HEK293 (cell line): ENCODE measurements around the gene GCC2.
A peak's percentile ranks its signal among the peaks of the same experiment; 100 is the strongest.

Experiments used
- CTCF ChIA-PET: fragments of 350-600 bp; formaldehyde crosslinking; extraction: SDS; loops from one replicate; lab custom pipeline; 2021; ENCODE audit warnings: antibody characterized with exemption; lab: Yijun Ruan, JAX
- POLR2A ChIA-PET: fragments of 300-600 bp; formaldehyde crosslinking; extraction: SDS; loops from one replicate; lab custom pipeline; 2020; ENCODE audit warnings: antibody characterized with exemption, inconsistent platforms; lab: Yijun Ruan, JAX
- H3K27ac ChIP-seq: fragments of 200-500 bp; sonication (Bioruptor generic); 2 replicates; pipeline ENCODE4 v1.5.1; 2014; ENCODE audit warnings: low read depth, low read length, control low read depth, inconsistent platforms; ENCODE audit errors: extremely low read depth
- H3K36me3 ChIP-seq, 2 experiments: fragments of 200-500 bp in 1 of 2; sonication (Bioruptor generic) in 1 of 2; 1 replicate in 1 of 2; 2 replicates in 1 of 2; pipeline ENCODE4 v1.5.1; 2014 to 2017; ENCODE audit warnings: inconsistent platforms in 2 of 2, low read length in 2 of 2; ENCODE audit not compliant: control insufficient read depth in 2 of 2, insufficient read depth in 1 of 2
- H3K4me1 ChIP-seq: fragments of 200-500 bp; sonication (Bioruptor generic); 2 replicates; pipeline ENCODE4 v1.5.1; 2014; ENCODE audit warnings: mild to moderate bottlenecking, low read length, inconsistent platforms; ENCODE audit not compliant: control insufficient read depth, insufficient read depth
- H3K4me3 ChIP-seq: 2 replicates; pipeline ENCODE4 v1.5.1; 2011; ENCODE audit warnings: low read depth, mild to moderate bottlenecking, control low read depth, low read length, moderate library complexity
- H3K9me3 ChIP-seq: fragments of 200-500 bp; sonication (Bioruptor generic); 2 replicates; pipeline ENCODE4 v1.5.1; 2014; ENCODE audit warnings: low read depth, low read length, inconsistent platforms; ENCODE audit not compliant: control insufficient read depth, insufficient read depth
- BCL11A ChIP-seq: fragments of 450-650 bp; formaldehyde crosslinking; IDR thresholded peaks from 2 replicates; pipeline ENCODE4 v1.5.1; 2016; ENCODE audit warnings: low read depth, missing biosample characterization, missing genetic modification characterization
- BCL11B ChIP-seq: fragments of 450-650 bp; formaldehyde crosslinking; IDR thresholded peaks from 2 replicates; pipeline ENCODE4 v1.5.1; 2016; ENCODE audit warnings: low read depth, missing biosample characterization, missing genetic modification characterization
- GLIS1 ChIP-seq: fragments of 450-650 bp; formaldehyde crosslinking; IDR thresholded peaks from 2 replicates; pipeline ENCODE4 v1.5.1; 2016; ENCODE audit warnings: missing biosample characterization, missing genetic modification characterization
- KLF9 ChIP-seq: fragments of 450-650 bp; formaldehyde crosslinking; IDR thresholded peaks from 2 replicates; pipeline ENCODE4 v1.5.1; 2016; ENCODE audit warnings: missing biosample characterization, missing genetic modification characterization, low read depth
- OSR2 ChIP-seq: fragments of 450-650 bp; formaldehyde crosslinking; IDR thresholded peaks from 2 replicates; pipeline ENCODE4 v1.5.1; 2016; ENCODE audit warnings: missing biosample characterization, missing genetic modification characterization
- SALL2 ChIP-seq: fragments of 450-650 bp; formaldehyde crosslinking; IDR thresholded peaks from 2 replicates; pipeline ENCODE4 v1.5.0; 2017; ENCODE audit warnings: missing biosample characterization, mild to moderate bottlenecking, missing genetic modification characterization, borderline replicate concordance
- SCRT2 ChIP-seq: fragments of 450-650 bp; formaldehyde crosslinking; IDR thresholded peaks from 2 replicates; pipeline ENCODE4 v1.5.1; 2016; ENCODE audit warnings: missing biosample characterization, missing genetic modification characterization
- SP7 ChIP-seq: fragments of 450-650 bp; formaldehyde crosslinking; IDR thresholded peaks from 2 replicates; pipeline ENCODE4 v1.5.1; 2016; ENCODE audit warnings: missing biosample characterization, missing genetic modification characterization
- TRIM28 ChIP-seq: IDR thresholded peaks from 2 replicates; pipeline ENCODE4 v1.6.1; 2011; ENCODE audit warnings: low read length, control low read depth, borderline replicate concordance
- ZBTB48 ChIP-seq: fragments of 450-650 bp; formaldehyde crosslinking; IDR thresholded peaks from 2 replicates; pipeline ENCODE4 v1.5.1; 2016; ENCODE audit warnings: missing biosample characterization, missing genetic modification characterization
- ZNF133 ChIP-seq: fragments of 450-650 bp; formaldehyde crosslinking; IDR thresholded peaks from 2 replicates; pipeline ENCODE4 v1.5.1; 2016; ENCODE audit warnings: missing biosample characterization, missing genetic modification characterization
- ZNF146 ChIP-seq: fragments of 450-650 bp; formaldehyde crosslinking; IDR thresholded peaks from 2 replicates; pipeline ENCODE4 v1.5.1; 2016; ENCODE audit warnings: missing biosample characterization, missing genetic modification characterization
- ZNF169 ChIP-seq: fragments of 450-650 bp; formaldehyde crosslinking; IDR thresholded peaks from 2 replicates; pipeline ENCODE4 v1.5.1; 2016; ENCODE audit warnings: missing biosample characterization, missing genetic modification characterization
- ZNF248 ChIP-seq: fragments of 450-650 bp; formaldehyde crosslinking; IDR thresholded peaks from 2 replicates; pipeline ENCODE4 v1.5.1; 2017; ENCODE audit warnings: missing biosample characterization, missing genetic modification characterization
- ZNF311 ChIP-seq: fragments of 450-650 bp; formaldehyde crosslinking; IDR thresholded peaks from 2 replicates; pipeline ENCODE4 v1.5.1; 2017; ENCODE audit warnings: missing biosample characterization, missing genetic modification characterization, borderline replicate concordance
- ZNF335 ChIP-seq: fragments of 450-650 bp; formaldehyde crosslinking; conservative IDR thresholded peaks from 2 replicates; pipeline ENCODE4 v1.5.1; 2016; ENCODE audit warnings: missing biosample characterization, missing genetic modification characterization
- ZNF37A ChIP-seq: fragments of 450-650 bp; IDR thresholded peaks from 2 replicates; pipeline ENCODE4 v1.5.1; 2018; ENCODE audit warnings: missing biosample characterization, missing genetic modification characterization
- ZNF623 ChIP-seq: fragments of 450-650 bp; formaldehyde crosslinking; IDR thresholded peaks from 2 replicates; pipeline ENCODE4 v1.5.1; 2016; ENCODE audit warnings: missing biosample characterization, missing genetic modification characterization
- ZNF664 ChIP-seq: fragments of 450-650 bp; formaldehyde crosslinking; IDR thresholded peaks from 2 replicates; pipeline ENCODE4 v1.5.1; 2016; ENCODE audit warnings: missing biosample characterization, missing genetic modification characterization
- ZNF670 ChIP-seq: fragments of 450-650 bp; formaldehyde crosslinking; IDR thresholded peaks from 2 replicates; pipeline ENCODE4 v1.5.1; 2016; ENCODE audit warnings: missing biosample characterization, missing genetic modification characterization, low read depth
- ZNF701 ChIP-seq: fragments of 450-650 bp; formaldehyde crosslinking; IDR thresholded peaks from 2 replicates; pipeline ENCODE4 v1.5.1; 2016; ENCODE audit warnings: missing biosample characterization, missing genetic modification characterization
- ZNF76 ChIP-seq: fragments of 450-650 bp; formaldehyde crosslinking; IDR thresholded peaks from 2 replicates; pipeline ENCODE4; 2016; ENCODE audit warnings: low read depth, missing biosample characterization, missing genetic modification characterization, borderline replicate concordance
- ZNF785 ChIP-seq: fragments of 450-650 bp; formaldehyde crosslinking; IDR thresholded peaks from 2 replicates; pipeline ENCODE4 v1.5.1; 2016; ENCODE audit warnings: missing biosample characterization, missing genetic modification characterization

Gene GCC2

GRCh38 chr2:108534584-108535356 is 85.8 kb downstream of the GCC2 start:
- POLR2A ChIA-PET, result interaction anchor here (1.0 to 3.1 kb wide), 7 partner anchors 8 to 86 kb away, joined by 3 to 13 read pairs (median 4); partner anchors contain the start of gene GCC2
- no peaks in the 10 kb centered on the region for H3K9me3 ChIP-seq
- peaks cover 17% of the 10 kb centered on the region for H3K4me1 ChIP-seq
- H3K36me3 ChIP-seq, result no peaks in the 10 kb centered on the region
- CTCF ChIA-PET, result interaction anchor here (0.5 to 1.1 kb wide), 5 partner anchors 34 to 1647 kb away, joined by 3 read pairs; no protein-coding TSS in a partner anchor
- peak overlapping the region; percentile 91 for H3K27ac ChIP-seq
- peak overlapping the region; percentile 69 for H3K4me3 ChIP-seq
- TF ChIP-seq ZNF169 (tag by site-specific recombination) (no peak), ZNF785 (tag by site-specific recombination) (no peak), ZNF311 (no peak), ZNF623 (tag by site-specific recombination) (no peak), ZNF335 (tag by site-specific recombination) (peak; percentile 74), KLF9 (tag by site-specific recombination) (no peak), ZNF670 (tag by site-specific recombination) (no peak), SP7 (tag by site-specific recombination) (peak; percentile 44; the same call in 1 of the 2 replicates), ZNF701 (tag by site-specific recombination) (no peak), BCL11B (no peak), ZNF37A (tag by site-specific recombination) (no peak), ZBTB48 (no peak), ZNF248 (tag by site-specific recombination) (no peak)

- H3K4me3 ChIP-seq, result peak overlapping the region; percentile 69
- CTCF ChIA-PET, result interaction anchor here (0.7 to 1.1 kb wide), 3 partner anchors 33 to 78 kb away, joined by 3 read pairs; no protein-coding TSS in a partner anchor
- TF ChIP-seq ZBTB48, result no peak
- no peak for TF ChIP-seq SCRT2 (tag by site-specific recombination)
- no peak for TF ChIP-seq ZNF76 (tag by site-specific recombination)
- TF ChIP-seq SALL2 (tag by site-specific recombination), result no peak
- no peak for TF ChIP-seq BCL11A (tag by site-specific recombination)
- 0 out of 2 replicates have a peak, but pooled peaks have one; percentile 19 for TF ChIP-seq TRIM28
- TF ChIP-seq ZNF664 (tag by site-specific recombination), result no peak
- TF ChIP-seq, all 188 proteins: peak for 1
- POLR2A ChIA-PET, result interaction anchor here (1.0 to 3.1 kb wide), 5 partner anchors 8 to 87 kb away, joined by 3 to 13 read pairs (median 3); no protein-coding TSS in a partner anchor
- Histone ChIP-seq H3K27ac (no peak overlapping the region), H3K9me3 (no peaks in the 10 kb centered on the region), H3K36me3 (no peaks in the 10 kb centered on the region), H3K4me1 (peaks cover 17% of the 10 kb centered on the region)
Measured at GRCh38 chr2:108535357-108535631, 86.3 kb downstream of the GCC2 start.

GRCh38 chr2:108536133-108536780 is 87.3 kb downstream of the GCC2 start:
- H3K4me3 ChIP-seq, result peak overlapping the region; percentile 69
- H3K27ac ChIP-seq, result no peak overlapping the region
- H3K9me3 ChIP-seq, result no peaks in the 10 kb centered on the region
- CTCF ChIA-PET, result no interaction called here
- POLR2A ChIA-PET, result interaction anchor here (1.0 to 1.4 kb wide), 2 partner anchors 9 to 48 kb away, joined by 3 to 6 read pairs; no protein-coding TSS in a partner anchor
- peaks cover 20% of the 10 kb centered on the region for H3K4me1 ChIP-seq
- 0 out of 2 replicates have a peak, but pooled peaks have one; percentile 33 for TF ChIP-seq OSR2
- 0 out of 2 replicates have a peak, but pooled peaks have one; percentile 46 for TF ChIP-seq ZNF664 (tag by site-specific recombination)
- TF ChIP-seq GLIS1 (tag by site-specific recombination), result peak; percentile 76
- TF ChIP-seq ZNF146, result peak; percentile 79
- TF ChIP-seq ZNF133 (tag by site-specific recombination), result no peak
- H3K36me3 ChIP-seq, result no peaks in the 10 kb centered on the region
